ENCODE data around the gene CAMK2D. TPM values are rescaled to one million over a fixed set of nuclear protein-coding genes. Genes with fewer than 3 reads are reported as not detected.
A peak's percentile ranks its signal among the peaks of the same experiment; 100 is the strongest.
"Not testable (repeated sequence)": the region's sequence is repeated elsewhere in the genome, so short reads cannot be mapped to it uniquely, and the experiment has no call there.

Gene CAMK2D
- 78.9 TPM for total RNA-seq

DNA sequence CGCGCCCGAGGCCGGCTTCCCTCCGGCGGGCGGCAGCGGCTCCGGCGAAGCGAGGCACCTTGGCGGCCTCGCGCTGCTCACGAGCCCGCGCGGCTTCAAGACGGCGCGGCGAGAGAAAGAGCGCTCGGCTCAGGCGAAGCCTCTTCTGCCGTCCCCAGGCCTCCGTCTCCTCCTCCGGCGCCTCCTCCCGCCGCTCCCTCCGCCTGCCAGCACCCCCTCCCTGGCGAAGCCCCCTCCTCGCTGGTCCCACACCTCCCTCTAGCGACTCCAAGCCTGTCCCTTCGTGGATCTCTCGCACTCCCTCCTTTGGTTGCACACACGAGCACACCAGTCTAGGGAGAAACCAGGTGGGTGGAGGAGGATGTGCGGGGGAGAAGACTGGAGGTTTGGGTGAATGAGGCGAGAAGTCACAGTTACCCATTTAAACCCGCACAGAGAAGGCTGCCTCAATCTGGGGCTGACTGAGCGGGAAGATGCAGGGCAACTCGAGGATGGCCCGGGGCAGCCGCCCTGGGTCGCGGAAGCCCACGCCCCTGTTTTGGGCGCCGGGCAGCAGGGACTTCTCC, at the start of gene CAMK2D:
Gene CAMK2D, minus strand, starts transcription at position 119 of the 566 bp plus-strand sequence. CDS start 670 bp downstream, outside the sequence.
- DNase-seq = peak; percentile 88

DNA sequence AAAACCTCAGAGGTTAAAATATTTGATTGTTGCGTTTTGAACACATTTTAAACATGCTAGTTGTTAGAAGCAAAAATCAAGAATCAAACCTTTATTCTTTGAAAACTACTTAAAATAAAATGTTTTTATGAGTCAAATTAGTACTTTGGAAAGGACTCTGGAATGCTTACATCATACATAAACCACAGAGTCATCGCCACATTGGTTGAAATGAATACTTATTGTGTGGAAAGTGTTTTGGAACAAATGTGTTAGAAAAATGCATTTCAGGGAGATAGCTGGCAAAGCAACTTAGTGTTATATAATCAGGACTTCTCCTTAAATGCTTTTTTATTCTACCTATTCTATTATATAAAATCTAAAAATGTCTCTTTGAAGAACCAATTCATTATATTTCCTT, 49.4 kb upstream of the CAMK2D start:
- no peak for DNase-seq

DNA sequence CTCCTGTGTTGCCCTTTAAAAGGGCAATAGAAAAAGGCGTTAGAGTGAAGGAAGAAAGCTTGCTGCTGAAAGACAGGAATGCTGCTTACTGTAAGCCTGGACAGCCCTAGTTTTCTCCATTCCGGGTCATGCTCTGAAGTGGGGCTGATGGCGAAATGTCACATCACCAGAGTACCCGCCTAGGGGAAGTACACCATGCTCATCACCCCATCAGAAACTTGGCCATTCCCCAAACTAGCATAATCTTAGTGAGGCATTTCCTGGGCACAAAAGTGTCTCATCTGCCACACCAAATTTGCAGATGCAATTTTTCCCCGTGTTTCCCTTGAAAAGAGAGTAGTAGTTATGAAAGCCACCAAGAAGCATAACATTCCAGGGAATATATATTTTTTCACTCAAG, 47.8 kb upstream of the CAMK2D start:
- DNase-seq = no peak

DNA sequence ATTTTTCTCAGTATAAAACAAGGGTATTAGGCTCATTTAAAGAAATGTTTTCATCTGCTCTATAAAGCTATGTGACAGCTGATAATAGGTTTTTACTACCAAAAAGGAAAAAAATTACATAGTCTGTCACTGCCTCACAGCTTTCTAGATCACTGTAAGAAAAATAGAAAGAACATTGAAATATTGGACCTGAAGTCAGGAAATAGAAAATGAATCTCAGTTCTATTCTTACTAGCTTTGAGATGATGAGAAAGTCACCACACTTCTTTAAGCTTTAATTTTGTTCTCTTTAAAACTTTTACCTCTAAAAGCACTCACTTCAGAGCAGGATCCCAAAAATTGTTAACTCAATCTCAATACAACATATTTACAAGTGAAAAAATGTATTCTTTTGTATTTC, 45.3 kb upstream of the CAMK2D start:
- DNase-seq = no peak

DNA sequence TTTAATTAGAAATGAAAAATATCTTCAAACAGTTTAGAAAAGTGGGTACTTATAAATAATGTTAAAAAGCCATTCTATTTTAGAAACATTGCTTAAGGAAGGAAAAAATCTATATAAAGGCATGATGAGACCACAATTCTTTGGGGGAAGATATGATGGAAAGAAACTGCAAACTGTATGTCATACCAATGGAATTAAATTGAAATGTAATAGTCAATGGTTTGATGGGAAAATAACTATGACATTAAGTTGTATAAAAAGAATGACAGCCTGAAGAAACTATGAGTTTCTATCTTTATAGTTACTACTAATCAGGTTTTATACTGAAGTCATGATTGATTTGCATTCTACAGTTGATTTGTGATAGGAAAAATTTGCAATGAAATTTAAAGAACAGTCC, 40.3 kb upstream of the CAMK2D start:
- DNase-seq = no peak

DNA sequence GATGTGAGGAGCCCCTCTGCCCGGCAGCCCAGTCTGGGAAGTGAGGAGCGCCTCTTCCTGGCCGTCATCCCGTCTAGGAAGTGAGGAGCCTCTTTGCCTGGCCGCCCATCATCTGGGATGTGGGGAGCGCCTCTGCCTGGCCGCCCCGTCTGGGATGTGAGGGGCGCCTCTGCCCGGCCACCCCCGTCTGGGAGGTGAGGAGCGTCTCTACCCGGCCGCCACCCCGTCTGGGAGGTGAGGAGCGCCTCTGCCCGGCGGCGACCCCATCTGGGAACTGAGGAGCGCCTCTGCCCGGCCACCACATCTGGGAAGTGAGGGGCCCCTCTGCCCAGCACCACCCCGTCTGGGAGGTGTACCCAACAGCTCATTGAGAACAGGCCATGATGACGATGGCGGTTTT, 34.8 kb upstream of the CAMK2D start:
- not testable (repeated sequence) for DNase-seq

DNA sequence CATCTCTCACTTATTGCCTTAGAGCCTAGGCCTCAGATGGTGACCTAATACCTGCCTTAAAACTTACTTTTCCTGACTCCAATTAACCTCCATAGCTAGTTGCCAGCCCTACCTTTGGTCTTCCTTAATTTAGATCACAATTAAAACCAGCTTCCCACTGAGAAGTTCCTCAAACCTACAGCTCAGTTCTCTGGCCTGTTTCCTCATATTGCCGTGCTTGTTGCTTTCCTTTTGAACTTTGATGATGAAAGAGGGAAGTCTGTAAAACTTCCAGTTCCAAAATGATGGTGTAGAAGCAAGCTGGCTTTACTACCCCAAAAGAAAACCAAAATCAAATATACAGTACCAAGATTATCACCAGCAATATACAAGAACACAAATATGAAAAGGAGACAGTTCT, 28.9 kb upstream of the CAMK2D start:
- no peak for DNase-seq

DNA sequence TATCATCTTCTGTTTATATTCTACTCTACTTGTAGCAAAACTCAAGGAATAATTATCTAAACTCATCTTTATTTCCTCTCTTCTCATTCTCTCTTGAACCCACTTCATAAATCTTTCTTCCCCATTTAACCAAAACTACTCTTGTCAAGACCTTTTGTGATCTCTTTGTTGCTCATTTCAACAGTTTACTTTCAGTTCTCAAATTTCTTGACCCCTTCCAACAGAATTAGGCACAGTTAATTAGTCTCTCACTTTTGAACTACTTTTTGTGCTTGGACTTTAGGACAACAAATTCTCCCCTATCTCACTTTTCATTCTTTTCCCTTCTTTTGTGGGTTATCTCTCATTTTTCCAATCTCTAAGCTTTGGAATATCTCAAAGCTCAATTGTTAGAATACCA, 27.4 kb upstream of the CAMK2D start:
- DNase-seq = no peak

DNA sequence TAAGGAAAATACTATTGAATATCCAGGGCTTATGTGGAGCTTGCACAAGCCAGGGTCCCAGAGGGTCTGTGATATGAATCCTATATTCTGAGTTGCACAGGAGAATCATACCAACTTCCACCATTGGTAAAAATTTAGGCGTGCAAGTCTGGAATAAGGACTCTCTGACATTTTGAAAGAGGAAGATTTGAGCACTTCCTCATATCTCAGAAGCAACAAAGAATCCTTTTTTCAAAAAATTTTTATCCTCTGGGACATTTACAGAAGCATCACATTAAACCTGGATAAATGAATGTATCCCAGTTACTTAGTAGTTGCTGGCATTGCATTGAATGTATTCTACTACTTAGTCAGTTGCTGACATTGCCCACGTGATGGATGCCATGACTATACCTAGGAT, 24.2 kb upstream of the CAMK2D start:
- DNase-seq = no peak

DNA sequence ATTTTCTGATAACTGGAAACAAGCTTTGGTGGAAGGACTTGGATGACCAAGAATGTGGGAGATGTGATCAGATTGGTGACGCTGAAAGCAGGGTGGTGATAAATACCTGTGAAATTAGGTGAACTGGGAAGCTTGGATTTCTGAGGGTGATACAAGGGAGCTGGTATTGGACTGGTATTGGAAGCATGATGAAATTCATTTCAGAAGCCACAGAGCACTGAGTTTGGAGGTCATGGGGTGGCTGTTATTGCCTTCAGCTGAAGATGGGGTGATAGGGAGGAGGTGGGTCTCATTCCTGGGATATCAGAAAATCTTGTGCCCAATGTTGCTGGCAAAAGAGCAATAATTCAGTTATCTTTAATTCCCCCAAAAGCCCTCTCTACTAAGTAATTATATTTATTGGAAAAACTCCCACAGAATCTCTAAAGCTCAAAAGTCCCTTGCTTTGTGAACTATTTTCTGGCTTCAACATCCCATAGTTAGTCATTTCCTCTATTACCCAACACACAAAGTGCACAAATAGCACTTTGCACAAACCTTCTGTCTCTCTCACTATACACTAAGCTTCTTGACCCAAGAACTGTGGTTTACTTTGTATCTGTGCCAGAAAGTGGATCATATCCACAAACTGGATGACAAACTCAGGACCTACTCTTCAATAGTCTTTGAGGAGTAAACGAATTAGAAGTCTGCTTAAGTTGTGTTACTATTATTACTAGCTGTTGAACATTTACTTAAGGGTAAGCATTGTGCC, 23.1 kb upstream of the CAMK2D start:
- DNase-seq = no peak

DNA sequence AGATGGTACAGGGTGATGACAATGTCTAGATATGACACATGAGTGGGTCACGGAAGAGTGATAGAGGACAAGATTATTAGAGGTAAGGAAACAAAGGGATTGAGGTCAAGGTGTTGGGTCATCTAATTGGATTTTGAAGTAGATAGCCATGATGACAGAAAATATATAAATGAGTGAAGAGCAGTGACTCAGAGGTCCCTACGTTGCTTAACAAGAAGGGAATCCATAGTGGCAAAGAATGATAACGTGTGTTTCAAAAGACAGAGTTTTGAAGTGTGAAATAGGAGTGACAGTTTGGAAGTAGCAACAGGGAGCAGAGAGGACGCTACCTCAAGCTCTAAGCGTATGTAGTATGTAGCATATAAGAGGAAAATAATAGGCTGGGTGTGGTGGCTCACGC, 22.2 kb upstream of the CAMK2D start:
- no peak for DNase-seq

DNA sequence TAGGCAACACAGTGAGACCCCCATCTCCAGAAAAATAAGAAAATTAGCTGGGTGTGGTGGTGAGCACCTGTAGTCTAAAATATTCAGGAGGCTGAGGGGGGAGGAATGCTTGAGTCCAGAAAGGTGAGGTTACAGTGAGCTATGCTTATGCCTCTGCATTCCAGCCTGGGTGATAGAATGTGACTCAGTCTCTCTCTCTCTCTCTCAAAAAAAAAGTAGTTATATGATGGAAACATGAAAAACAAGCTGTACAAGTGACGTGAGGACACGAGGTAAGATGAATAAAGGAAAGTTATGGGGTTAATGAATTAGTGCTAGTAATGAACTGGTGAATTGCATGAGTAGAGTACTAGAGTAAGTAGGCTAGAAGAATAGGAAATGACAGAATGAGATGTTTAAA, 21.8 kb upstream of the CAMK2D start:
- DNase-seq = no peak

DNA sequence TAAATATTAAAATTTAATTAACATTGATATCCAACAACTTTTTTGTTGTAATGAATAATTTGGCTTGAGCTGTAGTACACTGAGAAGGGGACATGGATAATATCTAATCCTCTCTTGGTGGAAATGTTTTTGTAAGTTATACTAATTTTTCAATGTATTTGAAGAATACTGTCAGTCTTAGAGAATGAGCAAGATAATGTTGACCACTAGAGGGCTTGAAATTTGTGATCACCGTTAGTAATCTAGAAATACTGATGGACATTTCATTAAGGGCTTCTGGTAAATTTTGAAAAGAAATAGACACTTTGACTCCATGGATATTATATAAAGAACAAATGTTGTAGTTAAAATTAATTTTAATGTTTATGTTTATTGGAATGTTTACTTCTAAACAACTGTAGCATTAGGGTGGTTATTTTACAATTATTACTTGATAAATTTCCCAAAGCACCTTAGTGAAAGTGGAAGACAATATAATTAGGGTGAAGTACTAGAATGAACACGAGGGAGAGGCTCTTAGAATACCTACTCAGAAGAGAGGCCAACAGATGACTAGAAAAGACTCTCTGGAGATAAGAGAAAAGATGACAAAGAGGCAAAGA, 20.0 kb upstream of the CAMK2D start:
- DNase-seq = no peak

DNA sequence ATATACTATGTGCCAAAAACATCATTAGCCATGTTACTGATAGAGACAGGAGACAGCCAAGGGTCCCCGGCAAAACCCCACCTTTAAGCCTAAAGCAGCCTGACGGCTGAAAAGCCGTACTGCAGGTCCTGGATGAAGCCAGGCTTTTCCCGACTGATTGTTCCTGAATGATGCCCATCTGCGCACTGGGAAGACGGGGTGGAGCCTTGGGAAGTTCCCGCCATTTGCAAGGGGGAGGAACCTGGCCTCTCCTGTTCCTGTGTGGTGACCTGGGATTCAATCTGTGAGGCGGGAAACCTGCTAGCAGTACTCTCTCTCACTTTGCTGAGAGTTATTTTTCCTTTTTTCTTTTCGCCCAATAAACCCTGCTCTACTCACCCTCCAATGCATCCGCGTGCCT, 15.1 kb upstream of the CAMK2D start:
- DNase-seq = no peak

DNA sequence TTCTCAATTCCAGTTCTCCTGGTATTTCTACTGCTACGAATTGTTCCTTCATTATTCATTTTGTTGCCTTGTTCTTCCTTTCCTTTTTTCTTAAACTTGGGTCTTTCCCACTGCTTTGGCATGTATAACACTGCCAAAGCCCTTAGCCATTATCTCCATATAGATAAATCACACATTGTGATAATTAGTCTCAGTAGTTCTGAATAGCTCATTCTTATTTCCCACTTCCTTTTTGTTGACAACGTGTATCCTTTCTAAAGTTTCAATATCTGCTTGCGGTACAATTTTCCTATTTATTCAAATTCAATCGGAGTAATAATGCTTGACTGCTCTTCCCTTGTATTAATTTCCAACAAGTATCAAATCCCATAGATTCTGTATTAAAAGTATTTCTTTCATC, 14.5 kb upstream of the CAMK2D start:
- no peak for DNase-seq

DNA sequence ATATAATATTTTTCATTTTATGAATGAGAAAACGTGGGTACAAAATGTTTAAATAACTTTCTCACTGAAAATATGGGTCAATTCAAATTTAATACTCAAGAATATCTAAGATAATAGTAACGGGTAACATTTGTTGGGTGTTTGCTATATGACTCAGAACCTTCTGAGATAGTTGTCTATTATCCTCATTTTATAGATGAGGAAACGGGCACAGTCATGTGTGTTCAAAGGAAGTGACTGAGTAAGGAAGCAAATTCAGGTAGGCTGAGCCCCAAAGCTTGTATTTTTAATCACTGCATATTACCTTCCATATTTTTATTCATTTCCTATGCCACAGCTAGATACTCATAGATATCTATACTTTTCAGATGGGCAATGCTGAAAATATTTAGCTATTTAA, 12.2 kb upstream of the CAMK2D start:
- DNase-seq = no peak

DNA sequence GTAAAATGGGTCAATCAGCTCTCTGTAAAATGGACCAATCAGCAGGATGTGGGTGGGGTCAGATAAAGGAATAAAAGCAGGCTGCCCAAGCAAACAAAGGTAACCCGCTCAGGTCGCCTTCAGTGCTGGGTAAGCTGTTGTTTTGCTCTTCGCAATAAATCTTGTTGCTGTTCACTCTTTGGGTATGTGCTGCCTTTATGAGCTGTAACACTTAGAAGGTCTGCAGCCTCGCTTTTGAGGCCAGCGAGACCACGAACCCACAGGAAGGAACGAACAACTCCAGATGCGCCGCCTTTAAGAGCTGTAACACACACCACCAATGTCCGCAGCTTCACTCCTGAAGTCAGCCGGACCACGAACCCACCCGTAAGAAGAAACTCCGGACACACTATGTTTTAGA, 11.5 kb upstream of the CAMK2D start:
- no peak for DNase-seq

DNA sequence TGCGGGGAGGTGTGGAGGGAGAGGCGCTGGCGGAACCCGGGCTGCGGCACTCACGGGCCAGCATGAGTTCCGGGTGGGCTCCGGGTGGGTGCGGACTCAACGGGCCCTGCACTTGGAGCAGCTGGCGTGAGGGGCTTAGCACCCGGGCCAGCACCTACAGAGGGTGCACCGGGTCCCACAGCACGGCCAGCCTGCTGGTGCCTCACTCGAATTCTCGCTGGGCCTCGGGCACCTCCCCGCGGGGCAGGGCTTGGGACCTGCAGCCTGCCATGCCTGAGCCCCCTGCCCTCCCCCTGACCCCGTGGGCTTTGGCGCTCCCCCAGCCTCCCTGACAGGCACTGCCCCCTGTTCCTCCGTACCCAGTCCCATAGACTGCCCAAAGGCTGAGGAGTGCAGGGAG, 10.8 kb upstream of the CAMK2D start:
- DNase-seq = no peak

DNA sequence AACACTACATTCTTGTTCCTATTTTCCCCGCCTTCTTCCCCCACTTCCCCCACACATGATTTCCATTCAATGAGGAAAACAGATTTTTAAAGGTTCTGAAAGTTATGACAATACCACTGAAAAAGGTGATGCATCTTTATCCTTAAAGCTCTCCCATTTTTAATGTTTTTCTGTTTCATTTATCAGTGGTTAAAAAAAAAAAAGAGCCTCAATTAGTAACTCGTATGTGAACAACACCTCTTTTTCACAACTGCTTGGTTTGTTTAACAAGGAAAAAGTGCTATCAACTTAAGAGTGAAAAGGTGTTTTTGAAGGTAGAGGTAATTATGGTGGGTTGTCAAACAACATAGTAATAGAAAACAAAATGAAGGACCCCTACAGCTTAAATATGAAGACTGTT, 8.2 kb upstream of the CAMK2D start:
- DNase-seq = no peak

DNA sequence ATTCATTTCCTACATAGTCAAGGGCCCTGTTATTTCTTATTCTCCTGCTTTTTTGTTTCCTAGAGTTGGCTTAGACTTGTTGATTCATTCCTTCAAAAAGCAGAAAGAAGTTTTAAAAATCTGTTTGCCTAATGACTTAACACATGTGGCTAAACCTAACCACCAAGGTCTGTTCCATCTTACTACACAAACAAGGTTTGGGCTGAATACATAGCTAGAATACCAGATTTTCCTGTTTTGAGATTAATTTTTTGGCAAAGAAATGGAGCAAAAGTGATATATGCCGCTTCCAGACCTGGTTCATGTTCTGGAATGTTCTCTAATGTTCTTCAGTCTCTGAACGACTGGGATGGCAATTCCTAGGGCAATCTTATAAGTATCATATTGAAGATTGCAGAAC, 7.4 kb upstream of the CAMK2D start:
- DNase-seq = no peak

DNA sequence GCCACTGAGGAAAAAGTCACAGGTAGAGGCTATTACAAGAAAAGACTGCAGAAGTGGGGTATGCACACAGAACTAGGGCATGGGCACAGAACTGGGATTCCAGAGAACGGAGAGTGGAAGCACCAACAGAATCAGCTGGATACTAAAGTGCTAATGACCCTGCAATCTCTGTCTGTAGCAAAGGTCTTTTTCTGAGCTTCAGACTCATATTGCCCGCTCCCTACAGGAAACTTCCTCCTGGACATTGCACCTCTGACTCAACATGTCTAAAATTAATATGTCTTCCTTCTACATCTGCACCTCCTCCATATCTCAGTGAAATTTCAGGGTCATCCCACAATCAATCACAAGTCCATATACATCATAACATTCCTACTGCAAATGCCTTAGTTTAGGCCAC, 5.3 kb upstream of the CAMK2D start:
- no peak for DNase-seq

DNA sequence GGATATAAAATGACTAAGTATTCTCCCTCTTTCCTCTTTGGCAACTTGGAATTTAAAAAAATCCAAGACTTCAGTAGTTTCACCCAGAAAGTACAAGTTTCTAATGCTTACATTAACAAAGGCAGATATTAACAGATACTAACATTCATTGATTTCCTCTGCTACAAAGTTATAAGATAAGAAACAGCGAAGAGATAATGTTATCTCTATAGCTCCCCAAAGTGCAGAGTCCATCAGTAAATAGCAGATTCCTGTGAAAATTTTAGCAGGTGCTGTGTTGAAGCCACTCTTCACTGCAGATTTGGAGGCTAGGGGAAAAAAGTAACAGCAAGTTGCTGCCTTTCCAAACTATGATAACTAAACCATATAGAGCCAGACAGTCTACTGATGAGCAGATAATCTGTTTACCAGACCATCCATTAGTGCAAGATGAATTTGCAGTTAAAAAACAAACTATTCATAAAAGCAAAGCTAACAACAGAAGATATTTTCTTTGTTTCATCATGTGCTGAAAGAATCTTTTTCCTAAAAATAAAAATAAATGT, 3.3 kb upstream of the CAMK2D start:
- no peak for DNase-seq

DNA sequence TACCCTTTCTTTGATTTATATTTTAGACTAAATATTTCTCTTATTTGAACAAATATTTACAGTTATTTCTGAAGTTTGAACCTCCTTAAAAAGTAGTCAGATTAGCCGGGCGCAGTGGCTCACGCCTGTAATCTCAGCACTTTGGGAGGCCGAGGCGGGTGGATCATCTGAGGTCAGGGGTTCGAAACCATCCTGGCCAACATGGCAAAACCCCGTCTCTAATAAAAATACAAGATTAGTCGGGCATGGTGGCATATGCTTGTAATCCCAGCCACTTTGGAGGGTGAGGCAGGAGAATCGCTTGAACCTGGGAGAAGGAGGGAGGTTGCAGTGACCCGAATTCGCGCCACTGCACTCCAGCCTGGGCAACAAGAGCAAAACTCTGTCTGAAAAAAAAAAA, 2.4 kb upstream of the CAMK2D start:
- DNase-seq = not testable (repeated sequence)

DNA sequence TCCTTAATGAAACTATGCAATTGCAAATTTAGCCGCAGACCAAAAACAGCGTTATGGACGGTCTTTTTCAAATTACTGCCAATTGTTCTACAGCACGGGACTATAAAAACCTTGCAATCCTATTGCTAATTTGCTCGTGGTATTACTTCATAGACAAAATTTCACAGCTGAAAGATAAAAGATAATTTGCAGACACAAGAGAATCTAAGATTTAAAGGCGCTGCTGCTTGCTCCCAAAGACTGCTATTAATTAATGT, 1.4 kb upstream of the CAMK2D start:
- no peak for DNase-seq
